IPS DF 19.7 (cell line): ENCODE measurements around the gene RABGAP1L.
"Not testable (repeated sequence)": the region's sequence is repeated elsewhere in the genome, so short reads cannot be mapped to it uniquely, and the experiment has no call there.

Source experiments
- DNase-seq: peaks from one replicate; pipeline ENCODE4 v3.0.0-alpha.2; 2013; ENCODE audit warnings: low read depth, low spot score

RABGAP1L gene

DNA sequence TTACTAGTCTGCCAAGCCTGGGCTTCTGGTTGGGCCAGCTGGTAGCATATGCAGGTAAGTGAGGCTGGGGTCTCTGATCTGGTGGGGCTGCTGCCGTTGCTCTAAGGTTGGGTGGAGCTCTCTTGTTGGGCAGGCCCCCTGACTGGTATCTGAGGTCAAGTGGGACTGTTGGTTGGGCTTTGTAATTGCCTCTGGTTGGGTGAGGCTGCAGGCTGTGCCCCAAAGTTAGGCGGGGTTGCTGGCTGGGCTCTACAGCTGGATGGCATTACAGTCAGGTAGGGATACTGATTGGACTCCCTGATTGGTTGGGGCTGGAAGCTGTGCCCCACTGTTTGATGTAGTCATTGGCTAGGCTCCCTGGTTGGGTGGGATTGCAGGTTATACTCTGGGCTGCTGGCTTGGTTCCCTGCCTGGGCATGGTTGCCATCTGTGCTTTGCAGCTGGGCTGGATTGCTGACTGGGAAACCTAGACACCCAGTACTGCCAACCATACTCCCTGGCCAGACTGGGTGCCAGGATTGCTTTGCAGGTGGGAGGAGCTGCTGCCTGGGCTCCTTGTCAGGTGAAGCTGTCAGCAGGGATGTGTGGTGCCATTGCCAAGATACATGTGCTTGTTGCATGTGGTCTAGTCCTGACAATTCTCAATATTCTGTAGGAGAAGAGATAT is 130.5 kb downstream of the RABGAP1L start:
- no peak for DNase-seq

DNA sequence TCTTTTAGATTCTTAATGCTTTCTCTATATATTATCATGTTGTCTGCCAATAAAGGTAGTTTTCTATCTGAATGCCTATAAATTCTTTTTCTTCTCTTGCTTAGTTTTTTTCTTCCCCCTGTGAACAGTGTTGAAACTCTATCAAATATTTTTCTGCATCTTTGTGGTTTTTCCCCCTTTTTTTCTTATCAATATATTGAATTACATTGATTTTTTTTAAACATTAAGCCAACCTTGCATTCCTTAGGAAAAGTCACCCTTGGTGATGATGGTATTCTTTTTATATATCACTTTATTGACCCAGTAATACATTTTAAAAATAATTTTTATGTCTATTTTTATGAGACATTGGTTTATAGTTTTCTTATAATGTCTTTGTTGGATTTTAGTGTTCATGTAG is 131.7 kb downstream of the RABGAP1L start:
- DNase-seq: no peak

DNA sequence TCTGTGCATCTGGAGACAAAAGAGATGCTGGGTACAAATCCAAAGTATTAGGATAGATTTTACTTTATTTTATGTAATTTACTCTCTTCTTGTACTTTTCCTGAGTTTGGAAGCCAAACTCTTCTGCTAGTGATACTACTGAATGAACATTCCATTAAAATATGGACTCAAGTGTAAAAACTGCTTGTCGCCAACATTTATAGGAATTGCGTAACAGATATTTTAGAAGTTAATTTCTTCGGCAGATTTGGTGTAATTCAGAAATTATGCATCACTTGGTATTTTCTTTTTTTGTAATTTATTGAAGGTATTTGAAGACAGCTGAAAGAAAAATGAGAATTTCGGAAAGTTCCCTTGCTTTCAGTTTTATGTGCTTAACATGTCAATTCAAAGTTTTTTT is 137.0 kb downstream of the RABGAP1L start:
- no peak for DNase-seq

DNA sequence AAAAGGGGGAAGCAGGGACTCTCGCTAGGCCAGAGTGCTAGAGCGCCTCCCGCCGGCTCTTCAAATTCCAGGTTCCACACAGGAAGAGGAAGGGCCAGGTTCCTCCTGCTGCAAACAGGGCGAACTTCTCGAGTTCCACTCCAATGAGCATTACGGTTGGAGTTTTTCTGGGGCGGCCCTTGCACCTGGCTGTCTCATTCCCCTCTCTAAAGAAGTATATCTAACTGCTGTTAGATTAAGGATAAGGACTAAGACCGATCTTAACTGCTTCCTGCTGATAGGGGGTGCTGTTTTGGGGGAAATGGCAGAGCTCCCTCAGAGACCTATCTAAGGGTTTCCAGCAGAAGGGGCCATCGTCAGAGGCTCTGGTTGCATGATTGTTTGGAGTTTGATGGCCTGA is 138.0 kb downstream of the RABGAP1L start:
- DNase-seq: peak; percentile 5

DNA sequence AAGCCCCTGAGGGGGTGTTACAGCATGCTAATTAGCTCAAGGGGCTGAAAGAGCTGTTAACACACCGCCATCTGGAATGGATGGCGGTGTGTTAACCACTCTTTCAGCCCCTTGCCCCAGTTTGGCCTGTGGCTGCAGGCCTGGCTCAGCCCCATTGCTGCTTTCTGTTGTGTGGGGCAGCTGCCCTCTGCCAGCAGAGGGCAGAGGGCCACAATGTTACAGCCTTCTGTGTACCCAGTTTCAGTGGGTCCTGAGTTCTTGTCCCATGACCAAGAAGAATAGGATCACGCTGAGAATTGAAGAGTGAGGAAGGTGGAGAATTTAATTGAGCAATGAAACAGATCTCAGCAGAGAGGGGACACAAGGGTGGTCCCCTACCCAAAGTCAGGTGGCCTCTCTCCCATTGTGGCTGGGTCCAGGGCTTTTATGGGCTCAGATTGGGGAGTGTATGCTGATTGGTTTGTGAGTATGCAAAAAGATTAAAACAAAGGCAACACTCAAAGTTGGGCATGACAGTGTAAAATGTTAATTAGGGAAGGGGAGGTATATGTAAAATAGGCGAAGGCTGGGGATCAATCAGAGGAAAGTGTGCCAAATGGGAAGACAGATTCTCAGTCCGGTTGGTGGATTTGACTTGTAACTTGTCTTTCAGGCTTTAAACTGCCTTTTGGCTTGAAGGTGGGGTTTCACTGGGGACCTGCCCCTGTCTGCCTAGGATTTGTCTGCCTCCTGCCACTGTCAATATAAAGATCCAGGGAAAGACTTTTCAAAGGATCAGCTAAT is 142.2 kb downstream of the RABGAP1L start:
- DNase-seq: no peak

DNA sequence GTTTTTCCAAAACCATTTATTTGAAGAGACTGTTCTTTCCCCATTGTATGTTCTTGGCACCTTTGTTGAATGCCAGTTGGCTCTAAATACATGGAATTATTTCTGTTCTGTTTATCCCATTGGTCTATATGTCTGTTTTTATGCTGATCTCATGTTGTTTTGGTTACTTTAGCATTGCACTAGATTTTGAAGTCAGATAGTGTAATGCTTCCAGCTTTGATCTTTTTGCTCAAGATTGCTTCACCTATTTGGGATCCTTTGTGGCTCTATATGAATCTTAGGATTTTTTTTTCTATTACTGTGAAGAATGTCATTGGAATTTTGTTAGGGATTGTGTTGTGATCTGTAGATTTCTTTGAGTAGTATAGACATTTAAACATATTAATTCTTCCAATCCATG is 149.3 kb downstream of the RABGAP1L start:
- DNase-seq: no peak

DNA sequence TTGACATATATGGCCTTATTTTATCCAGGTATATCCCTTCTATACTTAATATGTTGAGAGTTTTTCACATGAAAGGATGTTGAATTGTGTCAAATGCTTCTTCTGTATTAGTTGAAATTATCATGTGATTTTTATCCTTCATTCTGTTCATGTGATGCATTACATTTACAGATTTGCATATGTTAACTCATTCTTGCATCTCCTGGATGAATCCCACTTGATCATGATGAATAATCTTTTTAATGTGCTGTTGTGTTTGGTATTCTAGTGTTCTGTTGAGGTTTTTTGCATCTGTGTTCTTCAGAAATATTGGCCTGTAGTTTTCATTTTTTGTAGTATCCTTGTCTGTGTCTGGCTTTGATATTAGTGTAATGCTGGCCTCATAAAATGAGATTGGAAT is 150.2 kb downstream of the RABGAP1L start:
- DNase-seq: no peak

DNA sequence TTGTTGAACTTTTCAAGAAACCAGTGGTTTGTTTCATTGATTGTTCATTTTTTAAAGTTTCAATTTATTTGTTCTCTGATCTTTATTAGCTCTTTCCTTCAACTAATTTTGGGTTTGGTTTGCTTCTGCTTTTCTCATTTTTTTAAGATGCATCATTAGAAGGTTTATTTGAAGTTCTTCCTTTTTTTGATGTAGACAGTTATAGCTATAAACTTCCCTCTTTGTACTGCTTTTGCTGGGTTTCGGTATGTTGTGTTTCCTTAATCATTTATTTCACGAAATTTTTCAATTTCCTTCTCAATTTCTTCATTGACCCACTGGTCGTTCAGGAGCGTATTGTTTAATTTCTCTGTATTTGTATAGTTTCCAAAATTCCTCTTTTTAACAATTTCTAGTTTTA is 155.1 kb downstream of the RABGAP1L start:
- no peak for DNase-seq

DNA sequence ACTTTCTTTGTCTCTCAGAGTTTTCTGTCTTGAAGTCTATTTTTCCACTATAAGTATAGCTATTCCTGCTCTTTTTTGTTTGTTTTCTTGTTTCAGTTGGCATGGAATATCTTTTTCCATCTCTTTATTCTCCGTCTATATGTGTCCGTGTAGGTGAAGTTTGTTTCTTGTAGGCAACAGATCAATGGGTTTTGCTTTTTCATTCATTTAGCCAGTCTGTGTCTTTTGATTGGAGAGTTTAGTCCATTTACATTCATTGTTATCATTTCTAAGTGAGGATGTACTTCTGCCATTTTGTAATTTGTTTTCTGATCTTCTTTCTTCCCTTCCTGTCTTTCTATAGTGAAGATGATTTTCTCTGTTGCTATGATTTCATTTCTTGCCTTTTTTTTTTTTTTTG is 155.9 kb downstream of the RABGAP1L start:
- DNase-seq: no peak

DNA sequence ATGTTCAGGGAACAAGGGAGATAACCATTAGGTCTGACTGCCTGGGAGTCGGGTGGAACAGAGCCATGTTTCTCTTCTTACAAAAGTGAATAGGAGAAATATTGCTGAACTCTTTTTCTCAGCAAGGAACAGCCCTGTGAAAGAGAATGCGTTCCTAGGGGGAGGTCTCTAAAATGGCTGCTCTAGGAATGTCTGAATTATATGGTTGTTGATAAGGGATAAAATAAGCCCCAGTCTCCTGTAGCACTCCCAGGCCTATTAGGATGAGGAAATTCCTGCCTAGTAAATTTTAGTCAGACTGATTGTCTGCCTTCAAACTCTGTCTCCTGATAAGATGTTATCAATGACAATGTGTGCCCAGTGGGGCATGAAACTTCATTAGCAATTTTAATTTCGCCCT is 161.6 kb downstream of the RABGAP1L start:
- not testable (repeated sequence) for DNase-seq

DNA sequence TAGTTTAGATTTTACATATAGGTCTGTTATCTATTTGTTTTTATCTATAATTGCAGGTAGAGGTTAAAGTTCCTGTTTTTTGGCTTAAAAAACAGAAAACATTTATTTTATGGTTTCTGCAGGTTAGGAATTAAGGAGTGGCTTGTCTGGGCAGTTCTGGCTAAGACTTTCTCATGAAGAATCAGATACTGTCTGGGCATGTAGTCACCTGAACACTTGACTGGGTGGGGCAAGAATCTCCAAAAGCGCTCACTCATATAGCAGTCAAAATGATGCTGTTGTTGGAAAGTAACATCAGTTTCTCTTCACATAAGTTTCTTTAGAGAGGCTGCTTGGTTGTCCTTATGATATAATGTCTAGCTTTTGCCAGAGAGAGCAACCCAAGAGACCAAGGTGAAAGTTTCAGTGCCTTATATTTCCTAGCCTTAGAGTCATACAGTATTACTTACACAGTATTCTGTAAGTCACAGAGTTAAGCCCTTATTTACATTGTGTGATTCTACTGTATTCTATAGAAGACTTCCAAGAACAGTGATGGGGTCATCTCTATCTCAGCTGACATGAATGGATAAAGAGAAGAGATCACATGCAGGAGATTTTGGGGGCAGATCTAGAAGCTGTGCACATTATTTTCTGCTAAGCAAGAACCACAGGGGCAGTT is 163.0 kb downstream of the RABGAP1L start:
- DNase-seq: no peak

DNA sequence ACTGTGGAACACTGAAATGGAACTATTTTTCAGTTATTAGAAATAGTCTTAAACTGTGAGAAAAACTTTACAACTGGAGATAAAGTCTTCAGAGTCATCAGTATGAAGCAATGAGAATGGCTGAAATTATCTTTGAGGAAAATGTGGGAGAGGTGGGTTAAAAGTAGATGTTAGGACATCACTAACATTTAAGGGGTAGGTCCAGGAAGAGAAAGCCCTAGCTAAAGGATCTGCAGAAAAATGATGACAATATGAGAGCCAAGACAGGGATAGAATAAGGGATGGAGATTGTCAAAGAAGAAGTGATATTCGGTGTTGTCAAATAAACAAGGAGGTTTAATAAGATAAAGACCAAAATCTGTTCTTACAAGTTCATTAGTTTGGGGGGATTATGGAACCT is 165.2 kb downstream of the RABGAP1L start:
- no peak for DNase-seq

DNA sequence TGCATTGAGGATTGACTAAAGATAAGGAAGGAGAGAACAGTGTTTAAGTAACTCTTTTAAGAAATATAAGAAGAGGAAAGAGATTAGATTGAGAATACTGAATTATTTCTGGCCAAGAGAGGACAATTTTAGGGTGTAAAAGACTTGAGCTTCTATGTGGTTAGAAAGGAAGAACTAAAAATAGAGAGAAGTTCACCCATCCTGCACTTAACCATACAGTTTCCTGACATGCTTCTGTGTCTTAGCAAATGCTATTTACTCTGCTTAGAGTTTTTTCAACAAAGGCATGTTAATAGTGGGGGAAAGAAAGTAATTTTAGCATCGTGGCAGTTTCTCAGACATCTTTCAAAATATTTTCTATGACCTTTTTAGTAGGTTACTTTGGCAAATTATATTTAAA is 165.6 kb downstream of the RABGAP1L start:
- no peak for DNase-seq

DNA sequence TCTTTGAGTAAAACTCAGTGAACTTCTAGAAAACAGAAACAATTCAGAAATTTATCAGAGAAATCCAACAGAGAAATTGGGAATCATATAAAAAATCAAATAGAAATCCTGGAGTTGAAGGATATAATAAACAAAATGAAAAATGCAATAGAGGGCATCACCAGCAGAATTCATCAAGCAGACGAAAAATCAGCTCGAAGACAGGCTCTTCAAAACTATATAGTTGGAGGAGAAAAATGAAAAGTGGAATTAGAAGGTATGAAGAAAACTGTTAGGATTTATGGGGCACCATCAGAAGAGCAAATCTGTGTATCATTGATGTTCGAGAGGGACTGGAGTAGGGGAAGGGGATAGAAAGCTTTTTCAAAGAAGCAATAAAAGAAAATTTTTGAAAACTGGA is 167.0 kb downstream of the RABGAP1L start:
- no peak for DNase-seq

DNA sequence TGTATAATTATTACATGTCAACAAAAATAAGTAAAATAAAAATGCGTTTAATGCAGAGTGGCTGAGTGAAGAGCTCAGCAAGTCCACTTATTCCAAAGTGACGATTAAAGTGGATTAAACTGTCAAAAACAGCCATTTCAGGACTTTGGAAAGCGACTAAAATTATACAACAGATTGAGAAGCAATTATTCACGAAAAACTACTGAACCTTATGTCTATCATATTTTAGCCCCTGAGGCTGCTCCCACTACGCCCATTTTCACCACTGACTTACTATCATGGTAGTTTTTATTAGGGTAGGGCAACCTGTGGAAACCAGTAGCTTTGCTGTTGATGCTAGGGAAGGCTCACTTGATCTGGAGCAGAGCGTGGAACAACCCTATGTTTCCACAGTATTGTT is 174.1 kb downstream of the RABGAP1L start:
- no peak for DNase-seq

DNA sequence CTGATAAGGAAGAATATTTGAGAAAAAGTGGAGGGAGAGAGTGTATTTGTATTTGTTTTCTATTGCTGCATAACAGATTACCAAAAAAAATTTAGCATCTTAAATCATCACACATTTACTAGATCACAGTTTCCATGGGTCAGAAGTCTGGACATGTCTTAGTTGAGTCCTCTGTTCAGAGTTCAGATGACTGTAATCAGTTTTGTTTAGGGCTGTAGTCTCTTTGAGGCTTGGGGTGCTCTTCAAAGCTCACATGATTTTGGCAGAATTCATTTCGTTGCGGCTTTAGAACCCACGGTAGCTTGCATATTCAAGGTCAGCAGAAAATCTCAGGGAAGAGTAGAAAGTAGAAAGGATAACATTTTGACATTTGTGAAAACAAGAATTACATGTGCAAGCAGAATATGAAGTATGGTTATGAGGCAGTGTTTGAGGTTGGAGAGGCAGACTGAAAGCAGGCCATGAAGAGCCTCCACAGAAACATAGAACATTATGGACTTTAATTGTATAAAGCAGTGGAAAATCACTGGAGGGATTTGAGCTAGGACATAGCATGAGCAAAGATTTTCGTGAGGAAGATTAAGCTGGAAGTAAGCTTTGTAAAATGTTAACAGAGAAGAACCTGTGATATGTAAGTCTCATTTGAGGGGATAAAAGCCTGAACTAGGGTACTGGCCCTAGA is 177.8 kb downstream of the RABGAP1L start:
- DNase-seq: no peak

DNA sequence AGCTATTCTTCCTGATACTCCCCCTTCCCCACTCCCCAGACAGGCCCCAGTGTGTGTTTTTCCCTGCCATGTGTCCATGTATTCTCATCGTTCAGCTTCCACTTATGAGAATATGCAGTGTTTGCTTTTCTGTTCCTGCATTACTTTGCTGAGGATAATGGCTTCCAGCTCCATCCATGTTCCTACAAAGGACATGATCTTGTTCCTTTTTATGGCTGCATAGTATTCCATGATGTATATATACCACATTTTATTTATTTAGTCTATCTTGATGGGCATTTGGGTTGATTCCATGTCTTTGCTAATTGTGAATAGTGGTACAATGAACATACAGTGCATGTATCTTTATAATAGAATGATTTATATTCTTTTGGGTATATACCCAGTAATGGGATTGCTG is 181.1 kb downstream of the RABGAP1L start:
- DNase-seq: not testable (repeated sequence)

DNA sequence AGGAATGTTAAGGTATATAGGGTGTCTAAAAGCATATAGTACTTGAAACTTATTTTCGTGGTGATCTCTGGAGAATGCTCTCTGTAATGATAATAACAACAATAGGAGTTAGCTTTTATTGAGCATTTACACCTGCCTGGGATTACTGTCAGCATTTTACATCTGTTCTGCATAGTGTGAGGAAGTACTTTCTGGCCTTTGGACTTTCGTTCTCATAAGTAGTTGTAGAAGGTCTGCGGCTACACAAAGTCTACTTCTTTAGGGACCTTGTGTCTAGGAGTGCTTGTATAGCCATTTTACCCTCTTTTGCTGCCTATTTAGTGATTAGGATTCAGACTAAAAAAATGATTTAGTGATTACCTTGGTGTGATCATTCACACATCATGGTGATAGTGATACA is 184.8 kb downstream of the RABGAP1L start:
- no peak for DNase-seq

DNA sequence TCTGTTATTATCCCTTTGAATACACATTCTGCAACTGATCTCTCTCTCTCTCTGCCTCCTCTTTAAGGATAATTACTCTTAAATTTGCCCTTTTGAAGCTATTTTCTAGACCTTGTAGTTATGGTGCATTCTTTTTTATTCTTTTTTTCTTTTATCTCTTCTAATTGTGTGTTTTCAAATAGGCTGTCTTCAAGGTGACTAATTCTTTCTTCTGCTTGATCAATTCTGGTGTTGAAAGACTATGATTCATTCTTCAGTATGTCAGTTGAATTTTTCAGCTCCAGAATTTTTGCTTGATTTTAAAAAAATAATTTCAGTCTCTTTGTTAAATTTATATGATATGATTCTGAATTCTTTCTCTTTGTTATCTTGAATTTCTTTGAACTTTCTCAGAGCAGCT is 192.8 kb downstream of the RABGAP1L start:
- no peak for DNase-seq

DNA sequence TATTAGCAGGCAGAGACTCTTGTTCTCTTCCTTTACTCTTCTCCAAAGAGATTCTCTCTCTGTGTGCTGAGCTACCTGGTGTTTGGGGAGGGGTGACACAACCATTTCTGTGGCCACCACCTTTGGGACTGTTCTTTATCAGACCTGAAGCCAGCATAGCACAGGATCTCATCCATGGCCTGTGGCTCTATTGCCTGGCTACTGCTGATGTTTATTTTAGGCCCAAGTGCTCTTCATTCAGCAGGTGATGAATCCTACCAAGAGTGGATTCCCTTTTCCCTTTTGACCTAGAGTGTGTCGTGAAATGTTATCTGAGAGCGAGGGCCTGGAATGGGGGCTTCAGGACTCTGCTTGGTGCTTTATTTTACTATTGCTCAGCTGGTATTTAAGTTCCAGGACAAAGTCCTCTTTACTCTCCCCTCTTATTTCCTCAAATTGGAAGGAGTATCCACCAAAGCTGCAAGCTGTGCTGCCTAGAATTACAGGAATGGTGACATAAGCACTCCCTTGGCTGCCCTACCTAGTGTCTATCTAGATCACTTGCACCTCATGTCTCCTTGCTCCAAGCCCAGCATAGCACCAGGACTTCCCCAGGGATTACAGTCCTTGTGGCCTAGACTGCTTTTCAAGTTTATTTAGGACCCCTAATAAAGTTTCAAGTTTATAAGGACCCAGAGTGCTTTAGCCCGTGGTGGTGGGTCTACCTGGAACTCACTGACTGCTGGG is 193.7 kb downstream of the RABGAP1L start:
- DNase-seq: no peak

DNA sequence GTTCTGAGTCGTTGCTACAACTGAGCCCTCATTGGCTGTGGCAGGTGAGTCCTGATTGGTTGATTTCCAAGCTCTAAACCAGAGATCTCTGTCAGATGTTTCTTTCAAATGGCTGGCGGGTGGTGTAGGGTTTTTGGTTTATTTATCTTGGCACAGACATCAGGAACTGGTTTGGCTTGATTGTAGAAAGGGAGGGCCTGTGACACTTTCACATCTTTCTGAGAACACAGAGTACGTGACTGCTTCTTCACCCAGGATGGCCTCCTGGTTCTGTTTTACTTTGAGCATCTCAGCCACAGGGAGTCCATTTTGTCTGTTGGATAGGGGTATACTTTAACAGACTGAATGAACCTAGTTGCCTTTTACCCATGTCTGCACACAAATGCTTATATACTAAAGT is 199.0 kb downstream of the RABGAP1L start:
- DNase-seq: no peak
